SK-N-SH (cell line): ENCODE data around the gene ZDHHC11B. TPM values are rescaled to one million over a fixed set of nuclear protein-coding genes. Genes with fewer than 3 reads are reported as not detected.

ENCODE experiments used
- CTCF ChIA-PET: fragments of 300-600, 350-600 bp; formaldehyde crosslinking; extraction: SDS; loops from one replicate; lab custom pipeline; 2021; lab: Yijun Ruan, JAX
- POLR2A ChIA-PET: fragments of 350-600 bp; sonication (Branson Sonifier 250); formaldehyde crosslinking; extraction: SDS; loops from one replicate; lab custom pipeline; 2020; ENCODE audit warnings: antibody characterized with exemption, inconsistent platforms; lab: Yijun Ruan, JAX
- DNase-seq: peaks from one replicate; pipeline ENCODE4 v3.0.0; 2012
- H2AFZ ChIP-seq: fragments of 200-600 bp; sonication (generic); 2 replicates; pipeline ENCODE4 v1.8.1; 2016; ENCODE audit warnings: antibody characterized with exemption, mild to moderate bottlenecking, low read depth
- H3F3A ChIP-seq: fragments of 200-600 bp; sonication (generic); replicated peaks from 2 replicates; pipeline ENCODE3; 2016; ENCODE audit warnings: antibody characterized with exemption, mild to moderate bottlenecking; ENCODE audit not compliant: insufficient read depth
- H3K27ac ChIP-seq, 2 experiments: fragments of 200-500 bp in 1 of 2; fragments of 200-600 bp in 1 of 2; sonication (Bioruptor generic) in 1 of 2; sonication (generic), shearing (Covaris generic) in 1 of 2; 2 replicates each; pipeline versions ENCODE4 v1.5.1 to v1.6.1; 2014 to 2016; ENCODE audit warnings: low read depth in 2 of 2, inconsistent platforms in 1 of 2, low read length in 1 of 2, mild to moderate bottlenecking in 1 of 2, mixed read lengths in 1 of 2
- H3K27me3 ChIP-seq: fragments of 200-600 bp; sonication (generic), shearing (Covaris generic); 2 replicates; pipeline ENCODE4 v1.6.1; 2016; ENCODE audit warnings: mixed run types; ENCODE audit not compliant: insufficient read depth
- H3K36me3 ChIP-seq, 2 experiments: fragments of 200-500 bp in 1 of 2; fragments of 200-600 bp in 1 of 2; sonication (Bioruptor generic) in 1 of 2; sonication (generic) in 1 of 2; replicated peaks in 1 of 2; 2 replicates each; pipeline versions ENCODE3 to v1.5.1; 2014 to 2016; ENCODE audit warnings: low read length in 1 of 2, mild to moderate bottlenecking in 1 of 2; ENCODE audit not compliant: insufficient read depth in 2 of 2, control insufficient read depth in 1 of 2
- H3K4me1 ChIP-seq, 2 experiments: fragments of 200-500 bp in 1 of 2; fragments of 200-600 bp in 1 of 2; sonication (Bioruptor generic) in 1 of 2; sonication (generic), shearing (Covaris generic) in 1 of 2; 2 replicates each; pipeline versions ENCODE4 v1.5.1 to v1.6.1; 2014 to 2016; ENCODE audit warnings: low read depth in 1 of 2, low read length in 1 of 2, mixed run types in 1 of 2; ENCODE audit not compliant: insufficient read depth in 2 of 2, control insufficient read depth in 1 of 2
- H3K4me2 ChIP-seq: fragments of 200-600 bp; sonication (generic), shearing (Covaris generic); 2 replicates; pipeline ENCODE4 v1.6.1; 2017; ENCODE audit warnings: mixed run types
- H3K4me3 ChIP-seq, 2 experiments: fragments of 200-500 bp in 1 of 2; fragments of 200-600 bp in 1 of 2; sonication (Bioruptor generic) in 1 of 2; sonication (generic), shearing (Covaris generic) in 1 of 2; 2 replicates each; pipeline versions ENCODE4 v1.5.1 to v1.8.1; 2014 to 2016; ENCODE audit warnings: low read depth in 2 of 2, inconsistent platforms in 1 of 2, low read length in 1 of 2, mild to moderate bottlenecking in 1 of 2, mixed read lengths in 1 of 2, moderate library complexity in 1 of 2
- H3K79me2 ChIP-seq: fragments of 200-600 bp; sonication (generic); 2 replicates; pipeline ENCODE4 v1.8.1; 2017; ENCODE audit warnings: mild to moderate bottlenecking; ENCODE audit not compliant: insufficient read depth
- H3K9ac ChIP-seq: fragments of 200-600 bp; sonication (generic); 2 replicates; pipeline ENCODE4 v1.6.1; 2017; ENCODE audit warnings: mixed run types
- H3K9me2 ChIP-seq: fragments of 200-600 bp; sonication (generic); 2 replicates; pipeline ENCODE4 v1.6.1; 2017; ENCODE audit warnings: mixed run types
- H3K9me3 ChIP-seq: fragments of 200-600 bp; sonication (generic); 2 replicates; pipeline ENCODE4 v1.6.1; 2017; ENCODE audit warnings: mixed run types, mild to moderate bottlenecking, moderate library complexity
- H4K20me1 ChIP-seq: fragments of 200-600 bp; sonication (generic); 2 replicates; pipeline ENCODE4 v1.6.1; 2017; ENCODE audit warnings: mild to moderate bottlenecking, mixed run types; ENCODE audit not compliant: insufficient read depth
- CTCF ChIP-seq: fragments of 200-600 bp; sonication (generic); IDR thresholded peaks from 2 replicates; pipeline ENCODE4 v1.6.1; 2017; ENCODE audit warnings: antibody characterized with exemption, mild to moderate bottlenecking, moderate library complexity
- EP300 ChIP-seq, 2 experiments: IDR thresholded peaks; 2 replicates each; pipeline versions ENCODE4 v1.4.0 to v1.6.1; 2012; ENCODE audit warnings: borderline replicate concordance in 1 of 2, low read depth in 1 of 2, low read length in 1 of 2
- FOSL2 ChIP-seq: IDR thresholded peaks from 2 replicates; pipeline ENCODE4 v1.4.0; 2012; ENCODE audit warnings: low read depth, mild to moderate bottlenecking, moderate library complexity, borderline replicate concordance
- FOXM1 ChIP-seq: IDR thresholded peaks from 2 replicates; pipeline ENCODE4 v1.4.0; 2012; ENCODE audit warnings: low read depth, mild to moderate bottlenecking
- GATA2 ChIP-seq: sonication (generic); formaldehyde crosslinking; IDR thresholded peaks from 2 replicates; pipeline ENCODE4 v1.5.0; 2020; ENCODE audit warnings: mild to moderate bottlenecking, missing genetic modification reagents
- IRF3 ChIP-seq: fragments of 150-350 bp; IDR thresholded peaks from 2 replicates; pipeline ENCODE4 v1.6.1; 2016; ENCODE audit warnings: mild to moderate bottlenecking, low read depth, low read length
- NFIC ChIP-seq: IDR thresholded peaks from 2 replicates; pipeline ENCODE4 v1.4.0; 2012; ENCODE audit warnings: borderline replicate concordance
- NRF1 ChIP-seq: IDR thresholded peaks from 2 replicates; pipeline ENCODE4 v1.6.1; 2012; ENCODE audit warnings: low read depth, mild to moderate bottlenecking, low read length
- PBX3 ChIP-seq: IDR thresholded peaks from 2 replicates; pipeline ENCODE4; 2012
- RAD21 ChIP-seq: IDR thresholded peaks from 2 replicates; pipeline ENCODE4 v1.6.1; 2012; ENCODE audit warnings: mild to moderate bottlenecking, low read length
- RCOR1 ChIP-seq: fragments of 150-350 bp; IDR thresholded peaks from 2 replicates; pipeline ENCODE4 v1.6.1; 2017; ENCODE audit warnings: antibody characterized with exemption, low read length
- REST ChIP-seq: IDR thresholded peaks from 2 replicates; pipeline ENCODE4 v1.6.1; 2012; ENCODE audit warnings: mild to moderate bottlenecking, low read depth, low read length, moderate library complexity
- RFX5 ChIP-seq: IDR thresholded peaks from 2 replicates; pipeline ENCODE4 v1.6.1; 2012; ENCODE audit warnings: mild to moderate bottlenecking, improper control_type of control experiment, low read length
- TAF1 ChIP-seq: IDR thresholded peaks from 2 replicates; pipeline ENCODE4 v1.6.1; 2012; ENCODE audit warnings: low read depth, mild to moderate bottlenecking, low read length, moderate library complexity, borderline replicate concordance
- USF2 ChIP-seq: fragments of 150-350 bp; IDR thresholded peaks from 2 replicates; pipeline ENCODE4 v1.6.1; 2017; ENCODE audit warnings: antibody characterized with exemption, low read length, low read depth, borderline replicate concordance
- WGBS: methylation state at CpG from one replicate; pipeline ENCODE4 v1.1.6; 2017; ENCODE audit warnings: low lambda C conversion rate; 5-methylcytosine and 5-hydroxymethylcytosine counted together
- polyA plus RNA-seq, 3 experiments: library from polyadenylated mRNA; depleted of rRNA; stranded (reverse); fragments of >200 nt; gene quantifications; 2 replicates each; pipeline ENCODE4 v1.2.3, GENCODE V29; 2012

The ZDHHC11B gene
- polyA plus RNA-seq, 1 of the 3 experiments (the other 2 are of a cell fraction): not detected

- no peak overlapping the region for H3K27ac ChIP-seq
- no peaks in the 10 kb centered on the region for H3K79me2 ChIP-seq
- H2AFZ ChIP-seq: no peak overlapping the region
- POLR2A ChIA-PET: no interaction called here
- 0 out of 2 replicates have a peak, but pooled peaks cover 3% of the 10 kb centered on the region for H4K20me1 ChIP-seq
- CTCF ChIA-PET: interaction anchor here (0.7 to 7.2 kb wide), 7 partner anchors 10 to 235 kb away, joined by 3 to 88 read pairs (median 3); no protein-coding TSS in a partner anchor
- no peaks in the 10 kb centered on the region for H3K27me3 ChIP-seq
- peaks cover 0 to 2% of the 10 kb centered on the region in 2 experiments for H3K36me3 ChIP-seq
- H3K9me3 ChIP-seq: no peaks in the 10 kb centered on the region
- no peaks in the 10 kb centered on the region for H3K9me2 ChIP-seq
- no peak overlapping the region for H3K4me2 ChIP-seq
- WGBS: 90% methylated on average over 34 of the region's 44 CpGs
- peaks cover 12 to 23% of the 10 kb centered on the region in 2 experiments; a peak in 2 of 4 replicates for H3K4me1 ChIP-seq
- no peak overlapping the region for H3K4me3 ChIP-seq
- TF ChIP-seq TAF1 (no peak), USF2 (no peak), EP300 (IDR thresholded peaks at IDR 0.05; ENCODE audit: borderline replicate concordance in 1 of 2, low read depth in 1 of 2, low read length in 1 of 2) (no peak), GATA2 (CRISPR knock-in tag) (no peak), FOXM1 (no peak), PBX3 (no peak), CTCF (no peak), RCOR1 (no peak), NFIC (no peak), REST (no peak), RAD21 (no peak), FOSL2 (no peak), NRF1 (no peak), RFX5 (no peak), IRF3 (no peak)
- DNase-seq: no peak
- H3F3A ChIP-seq: no peaks in the 10 kb centered on the region
- no peak overlapping the region for H3K9ac ChIP-seq
Observed at GRCh38 chr5:668283-668995, 116.1 kb downstream of the ZDHHC11B start.
